MM.1S (cell line): Measurements from ENCODE around the gene FILIP1.

Source experiments
- DNase-seq: peaks from one replicate; pipeline ENCODE4 v3.0.0-alpha.2; 2015
- H2AFZ ChIP-seq: fragments of 300-600 bp; sonication (generic); 2 replicates; pipeline ENCODE4 v1.6.0; 2016; ENCODE audit warnings: antibody characterized with exemption, low read length
- H3F3A ChIP-seq: fragments of 300-600 bp; sonication (generic); 2 replicates; pipeline ENCODE4 v1.6.1; 2016; ENCODE audit warnings: mild to moderate bottlenecking, antibody characterized with exemption, low read length, moderate library complexity, mixed read lengths; ENCODE audit not compliant: insufficient read depth
- H3K27ac ChIP-seq: fragments of 300-600 bp; sonication (generic); 2 replicates; pipeline ENCODE4 v1.5.1; 2016; ENCODE audit warnings: mild to moderate bottlenecking, low read length
- H3K27me3 ChIP-seq: fragments of 300-600 bp; sonication (generic); replicated peaks from 2 replicates; pipeline ENCODE4 v1.6.0; 2016; ENCODE audit warnings: low read length; ENCODE audit not compliant: insufficient read depth
- H3K36me3 ChIP-seq: fragments of 300-600 bp; sonication (generic); replicated peaks from 2 replicates; pipeline ENCODE4 v1.6.1; 2016; ENCODE audit warnings: mild to moderate bottlenecking, low read length, mixed read lengths; ENCODE audit not compliant: insufficient read depth
- H3K4me1 ChIP-seq: fragments of 300-600 bp; sonication (generic); 2 replicates; pipeline ENCODE4 v1.6.1; 2016; ENCODE audit warnings: low read length, mixed read lengths
- H3K4me2 ChIP-seq: fragments of 300-600 bp; sonication (generic); 2 replicates; pipeline ENCODE4 v1.6.0; 2016; ENCODE audit warnings: low read depth, low read length
- H3K4me3 ChIP-seq: fragments of 300-600 bp; sonication (generic); 2 replicates; pipeline ENCODE4 v1.5.1; 2016; ENCODE audit warnings: low read length, mixed read lengths
- H3K79me2 ChIP-seq: fragments of 300-600 bp; sonication (generic); 2 replicates; pipeline ENCODE4 v1.6.1; 2016; ENCODE audit warnings: mixed run types, low read length, mixed read lengths
- H3K9ac ChIP-seq: fragments of 300-600 bp; sonication (generic); 2 replicates; pipeline ENCODE4 v1.6.1; 2016; ENCODE audit warnings: low read length, mixed read lengths
- H3K9me2 ChIP-seq: fragments of 300-600 bp; sonication (generic); replicated peaks from 2 replicates; pipeline ENCODE4 v1.6.1; 2016; ENCODE audit warnings: mild to moderate bottlenecking, low read length, mixed read lengths; ENCODE audit not compliant: insufficient read depth
- H3K9me3 ChIP-seq: fragments of 300-600 bp; sonication (generic); replicated peaks from 2 replicates; pipeline ENCODE4 v1.6.1; 2016; ENCODE audit warnings: mild to moderate bottlenecking, low read length, mixed read lengths; ENCODE audit not compliant: insufficient read depth
- H4K20me1 ChIP-seq: fragments of 300-600 bp; sonication (generic); 2 replicates; pipeline ENCODE4 v1.6.1; 2016; ENCODE audit warnings: mild to moderate bottlenecking, low read length, moderate library complexity, mixed read lengths; ENCODE audit not compliant: insufficient read depth
- CTCF ChIP-seq: fragments of 300-600 bp; sonication (generic); IDR thresholded peaks from 2 replicates; pipeline ENCODE4 v1.5.1; 2016; ENCODE audit warnings: antibody characterized with exemption, low read length, mixed read lengths
- EZH2 ChIP-seq: fragments of 300-600 bp; sonication (generic); optimal IDR thresholded peaks from 2 replicates; pipeline ENCODE3; 2017; ENCODE audit warnings: low read depth, mild to moderate bottlenecking, antibody characterized with exemption, low read length, mixed read lengths
- EZH2phosphoT487 ChIP-seq: fragments of 300-600 bp; sonication (generic); IDR thresholded peaks from 2 replicates; pipeline ENCODE4 v1.6.1; 2018; ENCODE audit warnings: antibody characterized with exemption, low read length

FILIP1 gene

GRCh38 chr6:75493400-75494064, at the start of gene FILIP1:
Gene FILIP1 (minus strand): TSS chr6:75493800. CDS start chr6:75414972, 78,828 bp downstream.
- Histone ChIP-seq H3K27me3 (no peaks in the 10 kb centered on the region), H3K4me3 (no peak within 1 kb of the TSS), H3K4me2 (no peak within 1 kb of the TSS), H3F3A (no peaks in the 10 kb centered on the region), H3K36me3 (no peaks in the 10 kb centered on the region), H3K27ac (no peak within 1 kb of the TSS), H2AFZ (peak within 1 kb of the TSS; percentile 10; the same call in 1 of the 2 replicates), H3K9me2 (no peaks in the 10 kb centered on the region), H3K4me1 (0 out of 2 replicates have a peak, but pooled peaks cover 4% of the 10 kb centered on the region), H3K9me3 (no peaks in the 10 kb centered on the region), H4K20me1 (no peaks in the 10 kb centered on the region), H3K9ac (no peak within 1 kb of the TSS), H3K79me2 (no peaks in the 10 kb centered on the region)
- no peak for DNase-seq
- TF ChIP-seq EZH2phosphoT487 (no peak), CTCF (no peak), EZH2 (no peak)

- no peaks in the 10 kb centered on the region for H3K79me2 ChIP-seq
- no peaks in the 10 kb centered on the region for H3K36me3 ChIP-seq
- H3K27ac ChIP-seq = no peak overlapping the region
- no peak overlapping the region for H3K9ac ChIP-seq
- no peaks in the 10 kb centered on the region for H3K9me2 ChIP-seq
- no peaks in the 10 kb centered on the region for H3K4me1 ChIP-seq
- H3K4me3 ChIP-seq = no peak overlapping the region
- H2AFZ ChIP-seq = no peak overlapping the region
- no peaks in the 10 kb centered on the region for H4K20me1 ChIP-seq
- no peaks in the 10 kb centered on the region for H3K27me3 ChIP-seq
- DNase-seq = no peak
- TF ChIP-seq EZH2phosphoT487 (no peak), CTCF (no peak), EZH2 (no peak)
- H3K4me2 ChIP-seq = no peak overlapping the region
- H3K9me3 ChIP-seq = no peaks in the 10 kb centered on the region
- no peaks in the 10 kb centered on the region for H3F3A ChIP-seq
These were observed 49.7 kb upstream of the FILIP1 start for GRCh38 chr6:75543311-75543710.

GRCh38 chr6:75539136-75539535, 45.5 kb upstream of the FILIP1 start:
- Histone ChIP-seq H3K9ac (no peak overlapping the region), H3K9me3 (no peaks in the 10 kb centered on the region), H3K4me3 (no peak overlapping the region), H3K4me2 (no peak overlapping the region), H3K27me3 (no peaks in the 10 kb centered on the region), H3K36me3 (no peaks in the 10 kb centered on the region), H3K9me2 (no peaks in the 10 kb centered on the region), H3K4me1 (no peaks in the 10 kb centered on the region), H2AFZ (no peak overlapping the region), H3K27ac (no peak overlapping the region), H3K79me2 (no peaks in the 10 kb centered on the region), H4K20me1 (no peaks in the 10 kb centered on the region), H3F3A (no peaks in the 10 kb centered on the region)
- no peak for TF ChIP-seq CTCF
- TF ChIP-seq EZH2 = no peak
- no peak for TF ChIP-seq EZH2phosphoT487
- DNase-seq = no peak
